GM20000 (cell line): ENCODE measurements around the gene PAIP2B.

Experiments
- DNase-seq: peaks from one replicate; pipeline ENCODE4 v3.0.0; 2012; ENCODE audit warnings: low spot score
- CTCF ChIP-seq: IDR thresholded peaks from 2 replicates; pipeline ENCODE4 v1.5.1; 2012; ENCODE audit warnings: mild to moderate bottlenecking, control low read depth; ENCODE audit errors: extremely low read depth, missing control alignments

PAIP2B gene

GRCh38 chr2:71226965-71227560 lies at the start of gene PAIP2B:
Gene PAIP2B (minus strand): TSS chr2:71227103. CDS start chr2:71202589, 24,514 bp downstream.
- DNase-seq = peak; percentile 91
- no peak for TF ChIP-seq CTCF

- DNase-seq = no peak
- no peak for TF ChIP-seq CTCF
Observed at GRCh38 chr2:71275939-71276310, 49.0 kb upstream of the PAIP2B start.

- TF ChIP-seq CTCF = no peak
Observed at GRCh38 chr2:71269511-71270090, 42.7 kb upstream of the PAIP2B start.

GRCh38 chr2:71263386-71263785 lies 36.5 kb upstream of the PAIP2B start:
- DNase-seq = no peak
- TF ChIP-seq CTCF = no peak

More at GRCh38 chr2:71269511-71270090, 42.7 kb upstream of the PAIP2B start:
- no peak for DNase-seq

GRCh38 chr2:71261534-71261933 lies 34.6 kb upstream of the PAIP2B start:
- no peak for DNase-seq
- TF ChIP-seq CTCF = no peak

GRCh38 chr2:71256421-71256820 lies 29.5 kb upstream of the PAIP2B start:
- no peak for DNase-seq
- TF ChIP-seq CTCF = no peak

- no peak for DNase-seq
- TF ChIP-seq CTCF = no peak
Observed at GRCh38 chr2:71254776-71255175, 27.9 kb upstream of the PAIP2B start.
